ENCODE results near the gene XRCC5. TPM values are rescaled to one million over a fixed set of nuclear protein-coding genes. Genes with fewer than 3 reads are reported as not detected.

Gene XRCC5
- total and polyA plus RNA-seq, 3 donors from 2014 or later, result 132 to 145 (median 133) TPM

DNA sequence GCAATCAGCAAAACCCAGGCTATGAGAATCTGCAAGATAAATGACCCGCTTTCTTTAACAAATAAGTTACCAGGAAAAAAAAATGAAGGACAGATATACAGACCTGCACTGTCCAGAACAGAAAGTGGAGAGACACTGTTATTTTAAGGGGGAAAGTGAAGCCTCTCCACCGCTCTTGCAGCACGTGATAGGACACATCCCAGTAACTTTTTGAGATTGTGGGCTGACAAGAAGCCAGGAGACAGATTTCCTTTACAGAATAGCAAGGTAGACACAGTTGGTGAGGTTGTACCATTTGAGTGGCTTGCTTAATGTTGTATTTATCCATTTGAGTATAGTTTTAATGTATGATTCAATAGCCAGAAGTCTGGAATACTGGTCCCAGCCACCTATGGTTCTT is 14.4 kb upstream of the XRCC5 start:
- TF ChIP-seq, protein P1, sequence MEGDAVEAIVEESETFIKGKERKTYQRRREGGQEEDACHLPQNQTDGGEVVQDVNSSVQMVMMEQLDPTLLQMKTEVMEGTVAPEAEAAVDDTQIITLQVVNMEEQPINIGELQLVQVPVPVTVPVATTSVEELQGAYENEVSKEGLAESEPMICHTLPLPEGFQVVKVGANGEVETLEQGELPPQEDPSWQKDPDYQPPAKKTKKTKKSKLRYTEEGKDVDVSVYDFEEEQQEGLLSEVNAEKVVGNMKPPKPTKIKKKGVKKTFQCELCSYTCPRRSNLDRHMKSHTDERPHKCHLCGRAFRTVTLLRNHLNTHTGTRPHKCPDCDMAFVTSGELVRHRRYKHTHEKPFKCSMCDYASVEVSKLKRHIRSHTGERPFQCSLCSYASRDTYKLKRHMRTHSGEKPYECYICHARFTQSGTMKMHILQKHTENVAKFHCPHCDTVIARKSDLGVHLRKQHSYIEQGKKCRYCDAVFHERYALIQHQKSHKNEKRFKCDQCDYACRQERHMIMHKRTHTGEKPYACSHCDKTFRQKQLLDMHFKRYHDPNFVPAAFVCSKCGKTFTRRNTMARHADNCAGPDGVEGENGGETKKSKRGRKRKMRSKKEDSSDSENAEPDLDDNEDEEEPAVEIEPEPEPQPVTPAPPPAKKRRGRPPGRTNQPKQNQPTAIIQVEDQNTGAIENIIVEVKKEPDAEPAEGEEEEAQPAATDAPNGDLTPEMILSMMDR (IDR thresholded peaks at IDR 0.05), result no peak
- TF ChIP-seq POLR2A (IDR thresholded peaks at IDR 0.05), result no peak
- WGBS, 2 donors, result 66 to 77% methylated on average over 3 of the region's 3 CpGs
- no peak for DNase-seq
- Histone ChIP-seq H3K9me3 (no peaks in the 10 kb centered on the region), H3K27ac (no peak overlapping the region), H3K27me3 (no peaks in the 10 kb centered on the region), H3K4me1 (no peaks in the 10 kb centered on the region), H3K36me3 (ENCODE audit: low read depth, missing control alignments) (no peaks in the 10 kb centered on the region), H3K4me3 (no peak overlapping the region)
- intact Hi-C loops (cut with DNase I; ENCODE audit: low total_unique reads), result no loop called here

DNA sequence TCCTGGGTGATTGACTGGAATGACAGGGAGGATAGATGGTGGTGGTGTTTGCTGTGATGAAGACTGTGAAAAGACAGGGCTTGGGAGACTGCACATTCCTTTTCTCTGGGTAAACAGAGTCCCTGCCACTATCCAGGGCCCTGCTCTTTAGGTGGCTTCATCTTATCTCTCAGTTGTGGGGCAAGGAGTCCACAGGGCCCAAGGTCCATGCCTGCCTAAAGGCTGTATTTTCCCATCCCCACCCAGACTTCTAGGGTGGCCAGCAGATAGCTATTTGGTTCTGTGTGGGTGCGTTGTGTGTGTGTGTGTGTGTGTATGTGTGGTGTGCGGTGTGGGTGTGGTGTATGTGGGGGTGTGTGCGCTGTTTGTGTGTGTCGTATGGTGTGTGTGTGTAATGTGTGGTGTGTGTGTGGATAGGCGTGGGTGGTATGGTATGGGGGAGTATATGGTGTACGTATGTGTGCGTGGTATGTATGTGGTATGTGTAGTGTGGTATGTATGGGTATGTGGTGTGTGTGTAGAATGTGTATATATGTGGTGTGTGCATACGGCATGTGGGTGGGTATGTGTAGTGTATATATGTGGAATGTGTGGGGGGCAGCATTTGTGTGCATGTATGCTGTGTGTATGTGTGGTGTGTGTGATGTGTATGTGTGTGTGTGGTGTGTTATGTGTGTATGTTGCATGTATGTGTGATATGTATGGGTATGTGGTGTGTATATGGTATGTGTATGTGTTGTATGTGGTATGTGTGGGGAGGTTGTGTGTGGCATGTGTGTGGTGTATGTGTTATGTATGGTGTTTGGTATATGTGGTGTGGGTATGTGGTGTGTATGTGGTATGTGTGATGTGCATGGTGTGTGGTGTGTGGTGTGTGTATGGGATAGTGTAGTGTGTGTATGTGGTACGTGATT is 10.5 kb upstream of the XRCC5 start:
- no peak for DNase-seq
- intact Hi-C loops (cut with DNase I; ENCODE audit: low total_unique reads), result no loop called here
- Histone ChIP-seq H3K27me3 (no peaks in the 10 kb centered on the region), H3K4me1 (no peaks in the 10 kb centered on the region), H3K9me3 (no peaks in the 10 kb centered on the region), H3K4me3 (no peak overlapping the region), H3K27ac (no peak overlapping the region), H3K36me3 (ENCODE audit: low read depth, missing control alignments) (no peaks in the 10 kb centered on the region)
- WGBS, 2 donors, result 93 to 96% methylated on average over 9 of the region's 9 CpGs
- TF ChIP-seq POLR2A (IDR thresholded peaks at IDR 0.05), result no peak
- TF ChIP-seq, protein P1 (IDR thresholded peaks at IDR 0.05), result no peak

DNA sequence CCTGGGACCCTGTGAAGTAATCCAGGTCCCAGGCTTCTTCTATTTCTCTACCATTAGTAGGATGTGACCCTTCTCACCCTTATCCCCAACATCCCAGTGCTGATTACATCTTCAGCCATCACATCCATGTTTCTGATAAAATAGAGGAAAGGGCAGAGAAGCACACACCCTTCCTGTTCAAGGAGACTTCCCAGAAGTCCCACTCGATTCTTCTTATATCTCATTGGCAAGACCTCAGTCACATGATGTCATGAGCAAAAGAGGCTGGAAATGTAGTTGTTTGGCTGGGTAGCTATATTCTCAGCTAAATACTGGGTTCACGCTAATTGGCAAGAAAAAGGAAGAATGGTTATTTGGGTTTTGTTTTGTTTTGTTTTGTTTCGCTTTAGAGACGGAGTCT is 8.0 kb upstream of the XRCC5 start:
- Histone ChIP-seq H3K27ac (no peak overlapping the region), H3K27me3 (no peaks in the 10 kb centered on the region), H3K4me3 (no peak overlapping the region), H3K36me3 (ENCODE audit: low read depth, missing control alignments) (no peaks in the 10 kb centered on the region), H3K9me3 (no peaks in the 10 kb centered on the region), H3K4me1 (no peaks in the 10 kb centered on the region)
- TF ChIP-seq, protein P1 (IDR thresholded peaks at IDR 0.05), result no peak
- TF ChIP-seq POLR2A (IDR thresholded peaks at IDR 0.05), result no peak
- 91 to 92% methylated on average over 4 of the region's 4 CpGs for WGBS, 2 donors
- no peak for DNase-seq
- intact Hi-C loops (cut with DNase I; ENCODE audit: low total_unique reads), result no loop called here

DNA sequence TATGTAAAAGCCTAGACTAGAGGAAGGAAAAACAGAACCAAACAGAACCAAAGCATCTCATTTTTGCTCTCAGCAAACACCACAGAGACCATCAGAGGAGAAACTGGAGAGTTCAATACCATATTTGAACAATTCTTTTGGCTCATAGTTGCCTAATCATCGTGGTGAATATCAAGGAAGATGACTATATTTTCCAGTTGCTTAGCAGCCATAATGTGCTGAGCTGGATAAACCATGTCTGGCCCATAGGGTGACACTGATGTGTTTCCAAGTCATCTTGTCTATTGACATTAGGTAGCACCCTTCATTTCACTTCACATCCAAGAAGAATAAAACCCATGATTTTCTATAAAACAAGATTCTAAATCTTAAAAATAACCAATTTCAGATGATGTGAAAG is 5.9 kb upstream of the XRCC5 start:
- intact Hi-C loops (cut with DNase I; ENCODE audit: low total_unique reads), result no loop called here
- DNase-seq, result no peak
- 84 to 85% methylated on average over 1 of the region's 1 CpG for WGBS, 2 donors

More for the DNA sequence above, 5.9 kb upstream of the XRCC5 start:
- no peaks in the 10 kb centered on the region for H3K36me3 ChIP-seq (ENCODE audit: low read depth, missing control alignments)
- no peak overlapping the region for H3K4me3 ChIP-seq
- H3K9me3 ChIP-seq, result no peaks in the 10 kb centered on the region
- H3K4me1 ChIP-seq, result no peaks in the 10 kb centered on the region
- no peak for TF ChIP-seq POLR2A (IDR thresholded peaks at IDR 0.05)
- TF ChIP-seq, protein P1 (IDR thresholded peaks at IDR 0.05), result no peak
- H3K27me3 ChIP-seq, result no peaks in the 10 kb centered on the region
- H3K27ac ChIP-seq, result no peak overlapping the region

Measured in testis (tissue), 3 donors.